GM21528 (cell line): Measurements from ENCODE around the gene PCID2.

Experiments
- ATAC-seq: cut with Tn5 transposase; IDR thresholded peaks from one replicate; pipeline ENCODE4 v1.9.1; 2021; ENCODE audit warnings: mild to moderate bottlenecking, moderate library complexity; ENCODE audit not compliant: unreplicated experiment, low FRiP score

PCID2 gene

GRCh38 chr13:113220141-113220598 lies 11.7 kb upstream of the PCID2 start:
- ATAC-seq, result no peak

- no peak for ATAC-seq
Observed at GRCh38 chr13:113219256-113219940, 10.9 kb upstream of the PCID2 start.

- ATAC-seq, result no peak
Observed at GRCh38 chr13:113218586-113218985, 10.1 kb upstream of the PCID2 start.

- ATAC-seq, result no peak
Observed at GRCh38 chr13:113216254-113217048, 8.0 kb upstream of the PCID2 start.

GRCh38 chr13:113211774-113212173 lies 3.3 kb upstream of the PCID2 start:
- no peak for ATAC-seq

- ATAC-seq, result no peak
Observed at GRCh38 chr13:113210833-113211232, 2.4 kb upstream of the PCID2 start.

- peak; percentile 39 for ATAC-seq
Observed at GRCh38 chr13:113209759-113210421, 1.4 kb upstream of the PCID2 start.

GRCh38 chr13:113209336-113209758 lies 878 bp upstream of the PCID2 start, which contains the start of gene CUL4A:
TSS of gene CUL4A (plus strand) at chr13:113209613. CDS start at chr13:113209628, 15 bp downstream.
- peak; percentile 53 for ATAC-seq

- ATAC-seq, result peak; percentile 25
Observed at GRCh38 chr13:113207890-113208420, 514 bp downstream of the PCID2 start.

- ATAC-seq, result no peak
Observed at GRCh38 chr13:113207460-113207859, 1.0 kb downstream of the PCID2 start.

GRCh38 chr13:113205428-113205931 lies 3.0 kb downstream of the PCID2 start:
- no peak for ATAC-seq

- ATAC-seq, result no peak
Observed at GRCh38 chr13:113204378-113204734, 4.1 kb downstream of the PCID2 start.

GRCh38 chr13:113203507-113204377 lies 4.7 kb downstream of the PCID2 start:
- no peak for ATAC-seq

GRCh38 chr13:113202912-113203311 lies 5.6 kb downstream of the PCID2 start:
- no peak for ATAC-seq

GRCh38 chr13:113201815-113202214 lies 6.7 kb downstream of the PCID2 start:
- ATAC-seq, result no peak

- no peak for ATAC-seq
Observed at GRCh38 chr13:113196970-113197737, 11.3 kb downstream of the PCID2 start.

- ATAC-seq, result no peak
Observed at GRCh38 chr13:113195360-113195759, 13.1 kb downstream of the PCID2 start.

- ATAC-seq, result no peak
Observed at GRCh38 chr13:113192902-113193301, 15.6 kb downstream of the PCID2 start.

- ATAC-seq, result no peak
Observed at GRCh38 chr13:113192279-113192678, 16.2 kb downstream of the PCID2 start.
